NT2/D1 (cell line): ENCODE results near the gene SCAANT1.

Experiments
- DNase-seq: peaks from one replicate; pipeline ENCODE4 v3.0.0-alpha.2; 2011; ENCODE audit warnings: low read depth, low spot score
- H3K27me3 ChIP-seq: 2 replicates; pipeline ENCODE4 v1.6.0; 2011; ENCODE audit warnings: mild to moderate bottlenecking; ENCODE audit not compliant: insufficient read length, insufficient read depth
- H3K36me3 ChIP-seq: 2 replicates; pipeline ENCODE4 v1.6.1; 2011; ENCODE audit warnings: mild to moderate bottlenecking, low read length, mixed read lengths; ENCODE audit not compliant: insufficient read depth, insufficient read length
- H3K4me1 ChIP-seq: 2 replicates; pipeline ENCODE4 v1.5.1; 2011; ENCODE audit not compliant: insufficient read depth, insufficient read length
- H3K4me3 ChIP-seq: 2 replicates; pipeline ENCODE4 v1.5.1; 2011; ENCODE audit warnings: low read depth; ENCODE audit not compliant: insufficient read length
- H3K9ac ChIP-seq: 2 replicates; pipeline ENCODE4 v1.6.0; 2011; ENCODE audit warnings: low read depth; ENCODE audit not compliant: insufficient read length
- H3K9me3 ChIP-seq: 2 replicates; pipeline ENCODE4 v1.5.1; 2011; ENCODE audit warnings: mild to moderate bottlenecking, low read length; ENCODE audit not compliant: insufficient read depth
- SUZ12 ChIP-seq: IDR thresholded peaks from 2 replicates; pipeline ENCODE4 v1.6.1; 2011; ENCODE audit not compliant: insufficient read length, insufficient read depth; ENCODE audit errors: extremely low read depth
- YY1 ChIP-seq: IDR thresholded peaks from 2 replicates; pipeline ENCODE4 v1.6.1; 2011; ENCODE audit not compliant: insufficient read length, insufficient read depth
- ZNF274 ChIP-seq: IDR thresholded peaks from 2 replicates; pipeline ENCODE4 v1.6.1; 2011; ENCODE audit warnings: mild to moderate bottlenecking, low read depth, low read length

Gene SCAANT1

GRCh38 chr3:63954182-63954581 lies 42.0 kb upstream of the SCAANT1 start:
- Histone ChIP-seq H3K36me3 (peaks cover 14% of the 10 kb centered on the region), H3K27me3 (no peaks in the 10 kb centered on the region), H3K9me3 (no peaks in the 10 kb centered on the region), H3K4me1 (peaks cover 2% of the 10 kb centered on the region), H3K4me3 (no peak overlapping the region), H3K9ac (no peak overlapping the region)
- no peak for DNase-seq
- TF ChIP-seq YY1, result no peak
- TF ChIP-seq SUZ12, result no peak
- TF ChIP-seq ZNF274, result no peak

- H3K4me3 ChIP-seq, result no peak overlapping the region
- TF ChIP-seq YY1 (no peak), ZNF274 (no peak), SUZ12 (no peak)
- no peak for DNase-seq
- H3K27me3 ChIP-seq, result no peaks in the 10 kb centered on the region
- peaks cover 2% of the 10 kb centered on the region for H3K4me1 ChIP-seq
- peaks cover 14% of the 10 kb centered on the region for H3K36me3 ChIP-seq
- H3K9me3 ChIP-seq, result no peaks in the 10 kb centered on the region
- no peak overlapping the region for H3K9ac ChIP-seq
These were observed 40.0 kb upstream of the SCAANT1 start for GRCh38 chr3:63952248-63952594.

GRCh38 chr3:63951492-63952247 lies 39.5 kb upstream of the SCAANT1 start:
- no peaks in the 10 kb centered on the region for H3K27me3 ChIP-seq
- H3K9me3 ChIP-seq, result no peaks in the 10 kb centered on the region
- peaks cover 17% of the 10 kb centered on the region for H3K36me3 ChIP-seq
- peaks cover 2% of the 10 kb centered on the region for H3K4me1 ChIP-seq
- H3K4me3 ChIP-seq, result no peak overlapping the region
- no peak for DNase-seq
- TF ChIP-seq ZNF274 (no peak), SUZ12 (no peak), YY1 (no peak)
- H3K9ac ChIP-seq, result no peak overlapping the region

GRCh38 chr3:63950698-63951097 lies 38.5 kb upstream of the SCAANT1 start:
- Histone ChIP-seq H3K9ac (no peak overlapping the region), H3K27me3 (no peaks in the 10 kb centered on the region), H3K4me1 (no peaks in the 10 kb centered on the region), H3K4me3 (no peak overlapping the region), H3K9me3 (no peaks in the 10 kb centered on the region), H3K36me3 (peaks cover 14% of the 10 kb centered on the region)
- DNase-seq, result no peak
- no peak for TF ChIP-seq ZNF274
- no peak for TF ChIP-seq SUZ12
- no peak for TF ChIP-seq YY1

- Histone ChIP-seq H3K9me3 (no peaks in the 10 kb centered on the region), H3K4me3 (no peak overlapping the region), H3K27me3 (no peaks in the 10 kb centered on the region), H3K36me3 (peaks cover 10% of the 10 kb centered on the region), H3K9ac (no peak overlapping the region), H3K4me1 (no peaks in the 10 kb centered on the region)
- TF ChIP-seq ZNF274 (no peak), YY1 (no peak), SUZ12 (no peak)
- DNase-seq, result no peak
These were observed 36.8 kb upstream of the SCAANT1 start for GRCh38 chr3:63949005-63949404.

GRCh38 chr3:63947594-63947993 lies 35.4 kb upstream of the SCAANT1 start:
- Histone ChIP-seq H3K4me1 (no peaks in the 10 kb centered on the region), H3K4me3 (no peak overlapping the region), H3K9me3 (no peaks in the 10 kb centered on the region), H3K27me3 (no peaks in the 10 kb centered on the region), H3K9ac (no peak overlapping the region), H3K36me3 (peaks cover 9% of the 10 kb centered on the region)
- no peak for TF ChIP-seq SUZ12
- no peak for DNase-seq

GRCh38 chr3:63946753-63947152 lies 34.6 kb upstream of the SCAANT1 start:
- Histone ChIP-seq H3K36me3 (peaks cover 13% of the 10 kb centered on the region), H3K9ac (no peak overlapping the region), H3K9me3 (no peaks in the 10 kb centered on the region), H3K4me3 (no peak overlapping the region), H3K27me3 (no peaks in the 10 kb centered on the region), H3K4me1 (no peaks in the 10 kb centered on the region)
- DNase-seq, result no peak
- no peak for TF ChIP-seq SUZ12

- no peak for TF ChIP-seq YY1
- no peak for TF ChIP-seq SUZ12
- TF ChIP-seq ZNF274, result no peak
- H3K27me3 ChIP-seq, result no peaks in the 10 kb centered on the region
- no peak overlapping the region for H3K9ac ChIP-seq
- H3K9me3 ChIP-seq, result no peaks in the 10 kb centered on the region
- DNase-seq, result no peak
- H3K36me3 ChIP-seq, result peaks cover 13% of the 10 kb centered on the region
- H3K4me1 ChIP-seq, result no peaks in the 10 kb centered on the region
- no peak overlapping the region for H3K4me3 ChIP-seq
These were observed 33.4 kb upstream of the SCAANT1 start for GRCh38 chr3:63945558-63946096.
